Ectodermal cell (in vitro differentiated cells): ENCODE measurements around the gene IL10RA.

Source experiments
- H3K27ac ChIP-seq: 2 replicates; pipeline ENCODE4 v1.7.0; 2013; ENCODE audit warnings: mild to moderate bottlenecking, low read depth, low read length; ENCODE audit not compliant: insufficient read depth, poor library complexity, severe bottlenecking
- H3K27me3 ChIP-seq: 2 replicates; pipeline ENCODE4 v1.7.0; 2013; ENCODE audit warnings: mild to moderate bottlenecking, low read length; ENCODE audit not compliant: insufficient read depth, control insufficient read depth, poor library complexity, severe bottlenecking
- H3K36me3 ChIP-seq: one replicate; pipeline ENCODE4 v1.7.0; 2013; ENCODE audit warnings: low read length; ENCODE audit not compliant: control insufficient read depth, insufficient read depth
- H3K4me1 ChIP-seq: one replicate; pipeline ENCODE4 v1.7.0; 2013; ENCODE audit warnings: low read length; ENCODE audit not compliant: control insufficient read depth, insufficient read depth
- H3K4me3 ChIP-seq: 2 replicates; pipeline ENCODE4 v1.7.0; 2013; ENCODE audit warnings: low read depth, low read length, control low read depth; ENCODE audit not compliant: insufficient read depth
- H3K9me3 ChIP-seq: 2 replicates; pipeline ENCODE4 v1.7.0; 2013; ENCODE audit warnings: mild to moderate bottlenecking, low read length, moderate library complexity; ENCODE audit not compliant: control insufficient read depth
- WGBS, 2 experiments: methylation state at CpG; one replicate each; pipeline ENCODE4 v1.1.7; 2013; ENCODE audit warnings: missing lambda C conversion rate in 2 of 2; 5-methylcytosine and 5-hydroxymethylcytosine counted together

IL10RA gene

GRCh38 chr11:117962826-117963225 is 23.4 kb upstream of the IL10RA start:
- Histone ChIP-seq H3K27me3 (no peaks in the 10 kb centered on the region), H3K36me3 (no peaks in the 10 kb centered on the region), H3K4me1 (no peaks in the 10 kb centered on the region), H3K27ac (no peak overlapping the region), H3K9me3 (no peaks in the 10 kb centered on the region), H3K4me3 (no peak overlapping the region)
- WGBS, 2 experiments: 91 to 93% methylated on average over 3 of the region's 3 CpGs

GRCh38 chr11:117966908-117967307 is 19.3 kb upstream of the IL10RA start:
- Histone ChIP-seq H3K9me3 (no peaks in the 10 kb centered on the region), H3K27me3 (no peaks in the 10 kb centered on the region), H3K4me1 (no peaks in the 10 kb centered on the region), H3K27ac (no peak overlapping the region), H3K36me3 (no peaks in the 10 kb centered on the region), H3K4me3 (no peak overlapping the region)
- 89 to 92% methylated on average over 7 of the region's 8 CpGs for WGBS, 2 experiments

GRCh38 chr11:117969160-117969991 is 16.8 kb upstream of the IL10RA start:
- 90 to 94% methylated on average over 5 of the region's 5 CpGs for WGBS, 2 experiments
- H3K27me3 ChIP-seq: no peaks in the 10 kb centered on the region
- no peak overlapping the region for H3K4me3 ChIP-seq
- no peaks in the 10 kb centered on the region for H3K4me1 ChIP-seq
- no peaks in the 10 kb centered on the region for H3K9me3 ChIP-seq
- no peak overlapping the region for H3K27ac ChIP-seq
- H3K36me3 ChIP-seq: no peaks in the 10 kb centered on the region

GRCh38 chr11:117970400-117971024 is 15.7 kb upstream of the IL10RA start:
- Histone ChIP-seq H3K4me3 (no peak overlapping the region), H3K27ac (no peak overlapping the region), H3K9me3 (no peaks in the 10 kb centered on the region), H3K4me1 (no peaks in the 10 kb centered on the region), H3K36me3 (no peaks in the 10 kb centered on the region), H3K27me3 (no peaks in the 10 kb centered on the region)
- WGBS, 2 experiments: 79 to 93% methylated on average over 4 of the region's 4 CpGs

GRCh38 chr11:117972044-117972443 is 14.2 kb upstream of the IL10RA start:
- no peaks in the 10 kb centered on the region for H3K4me1 ChIP-seq
- 88 to 94% methylated on average over 10 of the region's 10 CpGs for WGBS, 2 experiments
- H3K27ac ChIP-seq: no peak overlapping the region
- H3K36me3 ChIP-seq: no peaks in the 10 kb centered on the region
- no peaks in the 10 kb centered on the region for H3K9me3 ChIP-seq
- no peak overlapping the region for H3K4me3 ChIP-seq
- no peaks in the 10 kb centered on the region for H3K27me3 ChIP-seq

GRCh38 chr11:117972629-117973502 is 13.3 kb upstream of the IL10RA start:
- Histone ChIP-seq H3K4me1 (no peaks in the 10 kb centered on the region), H3K9me3 (no peaks in the 10 kb centered on the region), H3K27ac (no peak overlapping the region), H3K4me3 (no peak overlapping the region), H3K27me3 (no peaks in the 10 kb centered on the region), H3K36me3 (no peaks in the 10 kb centered on the region)
- 90 to 94% methylated on average over 9 of the region's 9 CpGs for WGBS, 2 experiments

GRCh38 chr11:117973503-117973860 is 12.7 kb upstream of the IL10RA start:
- 95% methylated on average over 4 of the region's 4 CpGs for WGBS, 2 experiments
- no peaks in the 10 kb centered on the region for H3K4me1 ChIP-seq
- H3K36me3 ChIP-seq: no peaks in the 10 kb centered on the region
- no peaks in the 10 kb centered on the region for H3K27me3 ChIP-seq
- H3K4me3 ChIP-seq: no peak overlapping the region
- no peaks in the 10 kb centered on the region for H3K9me3 ChIP-seq
- no peak overlapping the region for H3K27ac ChIP-seq

- H3K9me3 ChIP-seq: no peaks in the 10 kb centered on the region
- no peak overlapping the region for H3K27ac ChIP-seq
- H3K4me3 ChIP-seq: no peak overlapping the region
- H3K4me1 ChIP-seq: no peaks in the 10 kb centered on the region
- H3K27me3 ChIP-seq: no peaks in the 10 kb centered on the region
- 84 to 87% methylated on average over 4 of the region's 4 CpGs for WGBS, 2 experiments
- H3K36me3 ChIP-seq: no peaks in the 10 kb centered on the region
Observed at GRCh38 chr11:117976445-117976844, 9.7 kb upstream of the IL10RA start.

GRCh38 chr11:117977029-117977428 is 9.2 kb upstream of the IL10RA start:
- Histone ChIP-seq H3K4me1 (no peaks in the 10 kb centered on the region), H3K27ac (no peak overlapping the region), H3K27me3 (no peaks in the 10 kb centered on the region), H3K4me3 (no peak overlapping the region), H3K9me3 (no peaks in the 10 kb centered on the region), H3K36me3 (no peaks in the 10 kb centered on the region)
- WGBS, 2 experiments: 95 to 96% methylated on average over 5 of the region's 5 CpGs
